GM06990 (cell line): ENCODE data around the gene TSPAN9.

ENCODE experiments used
- DNase-seq: peaks from one replicate; pipeline ENCODE4 v3.0.0-alpha.2; 2011; ENCODE audit not compliant: insufficient read length; ENCODE audit errors: extremely low read depth
- H3K27me3 ChIP-seq: replicated peaks from 2 replicates; pipeline ENCODE4 v1.6.0; 2011; ENCODE audit warnings: low read length; ENCODE audit not compliant: control insufficient read depth, insufficient read depth
- H3K36me3 ChIP-seq: 2 replicates; pipeline ENCODE4 v1.5.1; 2011; ENCODE audit warnings: low read length; ENCODE audit not compliant: control insufficient read depth, insufficient read depth
- H3K4me3 ChIP-seq: replicated peaks from 2 replicates; pipeline ENCODE4 v1.5.1; 2011; ENCODE audit warnings: low read depth, mild to moderate bottlenecking, control low read depth, low read length
- TF ChIP-seq, protein P1 (sequence below): IDR thresholded peaks from 2 replicates; pipeline ENCODE4 v1.5.1; 2011; ENCODE audit warnings: low read length, control low read depth, mild to moderate bottlenecking, inconsistent platforms; ENCODE audit not compliant: insufficient read depth, poor library complexity, severe bottlenecking

The TSPAN9 gene

DNA sequence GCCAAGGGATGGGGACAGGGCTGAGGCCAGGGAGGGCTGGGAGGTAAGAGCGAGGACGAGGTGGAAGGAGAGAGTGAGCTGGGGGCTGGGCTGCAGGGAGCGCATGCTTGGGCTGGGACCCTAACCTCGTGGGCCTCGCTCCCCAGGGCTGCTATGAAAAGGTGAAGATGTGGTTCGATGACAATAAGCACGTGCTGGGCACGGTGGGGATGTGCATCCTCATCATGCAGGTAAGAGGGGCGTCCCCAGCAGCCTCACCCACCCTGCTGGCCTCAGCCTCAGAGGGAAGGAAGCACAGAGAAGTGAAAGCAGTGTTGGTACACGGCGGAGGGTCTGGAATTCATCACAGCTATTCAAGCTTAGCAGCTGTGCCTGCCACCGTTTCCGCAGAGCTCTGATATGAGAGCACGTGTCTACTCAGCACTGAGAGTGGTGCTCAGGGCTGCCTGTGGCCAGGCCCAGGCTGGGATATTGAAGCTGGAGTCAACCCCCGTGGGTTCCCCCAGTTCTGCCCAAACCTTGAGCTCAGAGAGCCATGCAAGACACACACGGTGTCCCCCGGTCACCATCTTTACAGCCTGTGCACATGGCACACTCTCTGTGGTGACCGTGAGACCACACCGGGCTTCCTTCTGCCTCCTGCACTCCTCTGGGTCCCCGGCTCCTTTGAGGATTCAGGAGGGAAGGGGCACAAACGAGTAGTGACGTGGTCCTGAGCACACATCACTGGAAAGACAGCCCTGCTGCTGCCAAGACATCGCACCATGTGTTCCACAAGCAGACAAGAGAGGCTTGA, 204.6 kb downstream of the TSPAN9 start:
- DNase-seq = no peak
- Histone ChIP-seq H3K4me3 (no peak overlapping the region), H3K27me3 (peaks cover under 1% of the 10 kb centered on the region), H3K36me3 (no peaks in the 10 kb centered on the region)
- TF ChIP-seq, protein P1, sequence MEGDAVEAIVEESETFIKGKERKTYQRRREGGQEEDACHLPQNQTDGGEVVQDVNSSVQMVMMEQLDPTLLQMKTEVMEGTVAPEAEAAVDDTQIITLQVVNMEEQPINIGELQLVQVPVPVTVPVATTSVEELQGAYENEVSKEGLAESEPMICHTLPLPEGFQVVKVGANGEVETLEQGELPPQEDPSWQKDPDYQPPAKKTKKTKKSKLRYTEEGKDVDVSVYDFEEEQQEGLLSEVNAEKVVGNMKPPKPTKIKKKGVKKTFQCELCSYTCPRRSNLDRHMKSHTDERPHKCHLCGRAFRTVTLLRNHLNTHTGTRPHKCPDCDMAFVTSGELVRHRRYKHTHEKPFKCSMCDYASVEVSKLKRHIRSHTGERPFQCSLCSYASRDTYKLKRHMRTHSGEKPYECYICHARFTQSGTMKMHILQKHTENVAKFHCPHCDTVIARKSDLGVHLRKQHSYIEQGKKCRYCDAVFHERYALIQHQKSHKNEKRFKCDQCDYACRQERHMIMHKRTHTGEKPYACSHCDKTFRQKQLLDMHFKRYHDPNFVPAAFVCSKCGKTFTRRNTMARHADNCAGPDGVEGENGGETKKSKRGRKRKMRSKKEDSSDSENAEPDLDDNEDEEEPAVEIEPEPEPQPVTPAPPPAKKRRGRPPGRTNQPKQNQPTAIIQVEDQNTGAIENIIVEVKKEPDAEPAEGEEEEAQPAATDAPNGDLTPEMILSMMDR = no peak

DNA sequence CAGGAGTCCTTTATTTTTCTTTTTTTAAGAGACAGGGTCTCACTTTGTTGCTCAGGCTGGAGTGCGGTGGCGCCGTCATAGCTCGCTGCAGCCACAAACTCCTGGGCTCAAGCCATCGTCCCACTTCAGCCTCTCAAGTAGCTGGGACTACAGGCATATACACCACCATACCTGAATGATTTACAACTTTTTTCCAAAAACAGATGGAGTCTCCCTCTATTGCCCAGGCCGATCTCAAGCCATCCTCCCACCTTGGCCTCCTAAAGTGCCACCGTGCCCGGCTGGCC, 205.1 kb downstream of the TSPAN9 start:
- Histone ChIP-seq H3K27me3 (peaks cover 2% of the 10 kb centered on the region), H3K4me3 (no peak overlapping the region), H3K36me3 (no peaks in the 10 kb centered on the region)
- no peak for DNase-seq
- TF ChIP-seq, protein P1 = no peak

- no peak for DNase-seq
- Histone ChIP-seq H3K4me3 (no peak overlapping the region), H3K36me3 (no peaks in the 10 kb centered on the region), H3K27me3 (peaks cover 2% of the 10 kb centered on the region)
- TF ChIP-seq, protein P1 = no peak
Observed at GRCh38 chr12:3283137-3283680, 206.0 kb downstream of the TSPAN9 start.

DNA sequence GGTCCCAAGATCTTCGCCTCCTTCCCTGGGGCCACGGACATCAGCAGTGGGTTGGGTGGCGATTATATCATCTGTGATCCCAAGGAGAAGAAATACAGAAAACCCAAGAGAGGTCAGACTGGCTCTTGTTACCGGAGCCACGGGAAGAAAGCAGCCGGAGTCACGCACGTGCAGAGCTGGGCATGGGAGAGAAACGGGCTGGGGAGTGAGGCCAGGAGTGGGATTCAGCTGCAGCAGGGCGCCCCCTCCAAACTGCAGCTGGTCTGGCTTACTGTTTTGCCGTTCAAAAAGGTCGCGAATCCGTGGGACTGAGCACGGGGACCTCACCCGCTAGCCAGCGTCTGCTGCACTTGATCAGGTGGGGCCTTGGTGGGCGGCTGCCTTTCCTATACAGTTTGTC, 207.2 kb downstream of the TSPAN9 start:
- Histone ChIP-seq H3K36me3 (no peaks in the 10 kb centered on the region), H3K4me3 (no peak overlapping the region), H3K27me3 (peaks cover 2% of the 10 kb centered on the region)
- TF ChIP-seq, protein P1 = no peak
- DNase-seq = no peak

DNA sequence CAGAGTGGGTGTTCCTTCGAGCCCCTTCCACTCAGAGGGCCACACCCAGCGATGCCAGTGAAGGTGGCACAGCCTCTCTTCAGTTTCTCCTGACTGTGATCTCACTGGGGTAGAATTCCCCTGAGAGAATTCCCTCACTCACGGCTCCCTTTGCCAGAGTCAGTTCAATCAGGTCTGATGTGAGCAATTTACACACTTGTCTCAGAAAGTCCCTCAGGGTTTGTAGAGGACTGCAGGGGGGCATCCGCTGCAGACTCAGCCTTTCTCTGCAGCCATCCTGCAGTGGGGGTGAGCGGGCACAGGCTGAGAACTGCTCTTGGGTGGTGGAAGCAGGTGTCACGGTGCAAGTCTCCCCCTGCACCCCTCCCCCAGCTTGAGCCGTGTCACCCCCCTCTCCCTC, 208.4 kb downstream of the TSPAN9 start:
- TF ChIP-seq, protein P1 = no peak
- H3K4me3 ChIP-seq = no peak overlapping the region

GRCh38 chr12:3288690-3289089, 211.5 kb downstream of the TSPAN9 start:
- H3K27me3 ChIP-seq = peaks cover 2% of the 10 kb centered on the region
- TF ChIP-seq, protein P1 = no peak
- DNase-seq = no peak
- H3K36me3 ChIP-seq = no peaks in the 10 kb centered on the region
- H3K4me3 ChIP-seq = no peak overlapping the region

More for the DNA sequence above, 208.4 kb downstream of the TSPAN9 start:
- DNase-seq = no peak
- Histone ChIP-seq H3K27me3 (peaks cover 2% of the 10 kb centered on the region), H3K36me3 (no peaks in the 10 kb centered on the region)
